ENCODE measurements around the gene ZNF765. TPM values are rescaled to one million over a fixed set of nuclear protein-coding genes. Genes with fewer than 3 reads are reported as not detected.
A peak's percentile ranks its signal among the peaks of the same experiment; 100 is the strongest.

The ZNF765 gene
- polyA plus RNA-seq, 1 donor from 2014 or later, result 8.7 TPM

DNA sequence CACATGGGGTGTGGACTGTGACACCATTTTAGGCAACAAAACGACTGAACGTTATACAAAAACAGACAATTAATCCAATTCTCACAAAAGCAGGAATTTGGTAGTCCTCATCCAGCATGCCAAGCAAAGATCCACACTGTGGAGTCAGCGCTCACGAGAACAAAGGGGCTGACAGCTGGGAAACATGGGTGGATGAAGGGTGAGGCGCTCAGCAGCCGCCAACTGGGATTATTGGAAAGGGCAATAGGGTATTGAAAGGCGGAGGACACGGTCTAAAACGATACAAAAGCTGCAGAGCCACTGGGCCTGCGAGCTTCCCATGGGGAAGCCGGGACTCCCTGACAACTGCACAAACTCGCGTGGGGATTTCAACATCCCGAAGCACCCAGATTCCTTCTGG lies 67.9 kb downstream of the ZNF765 start:
- Histone ChIP-seq H3K4me3 (ENCODE audit: low read length) (no peak overlapping the region), H3K36me3 (ENCODE audit: insufficient read depth, low read length) (no peaks in the 10 kb centered on the region), H3K79me2 (replicated peaks; ENCODE audit: insufficient read depth, low read length) (no peaks in the 10 kb centered on the region), H3K27ac (ENCODE audit: low read length) (no peak overlapping the region), H3K9me2 (ENCODE audit: insufficient read depth, low read length) (no peaks in the 10 kb centered on the region), H3K27me3 (ENCODE audit: insufficient read depth, low read depth, low read length) (no peaks in the 10 kb centered on the region), H3K9me3 (ENCODE audit: low read length) (peaks cover 3% of the 10 kb centered on the region), H3K9ac (ENCODE audit: low read length) (no peak overlapping the region), H4K20me1 (ENCODE audit: insufficient read depth) (no peaks in the 10 kb centered on the region), H2AFZ (ENCODE audit: low read depth, low read length) (no peak overlapping the region), H3F3A (ENCODE audit: insufficient read depth, low read length, poor library complexity, severe bottlenecking) (no peaks in the 10 kb centered on the region), H3K4me2 (ENCODE audit: low read length) (no peak overlapping the region)
- TF ChIP-seq SMC3 (conservative IDR thresholded peaks at IDR 0.05; ENCODE audit: poor library complexity), result no peak
- no peak for TF ChIP-seq MXI1 (conservative IDR thresholded peaks at IDR 0.05; ENCODE audit: poor library complexity, severe bottlenecking)
- no peak for TF ChIP-seq EP300 (conservative IDR thresholded peaks at IDR 0.05; ENCODE audit: poor library complexity, severe bottlenecking)
- TF ChIP-seq, protein P1, sequence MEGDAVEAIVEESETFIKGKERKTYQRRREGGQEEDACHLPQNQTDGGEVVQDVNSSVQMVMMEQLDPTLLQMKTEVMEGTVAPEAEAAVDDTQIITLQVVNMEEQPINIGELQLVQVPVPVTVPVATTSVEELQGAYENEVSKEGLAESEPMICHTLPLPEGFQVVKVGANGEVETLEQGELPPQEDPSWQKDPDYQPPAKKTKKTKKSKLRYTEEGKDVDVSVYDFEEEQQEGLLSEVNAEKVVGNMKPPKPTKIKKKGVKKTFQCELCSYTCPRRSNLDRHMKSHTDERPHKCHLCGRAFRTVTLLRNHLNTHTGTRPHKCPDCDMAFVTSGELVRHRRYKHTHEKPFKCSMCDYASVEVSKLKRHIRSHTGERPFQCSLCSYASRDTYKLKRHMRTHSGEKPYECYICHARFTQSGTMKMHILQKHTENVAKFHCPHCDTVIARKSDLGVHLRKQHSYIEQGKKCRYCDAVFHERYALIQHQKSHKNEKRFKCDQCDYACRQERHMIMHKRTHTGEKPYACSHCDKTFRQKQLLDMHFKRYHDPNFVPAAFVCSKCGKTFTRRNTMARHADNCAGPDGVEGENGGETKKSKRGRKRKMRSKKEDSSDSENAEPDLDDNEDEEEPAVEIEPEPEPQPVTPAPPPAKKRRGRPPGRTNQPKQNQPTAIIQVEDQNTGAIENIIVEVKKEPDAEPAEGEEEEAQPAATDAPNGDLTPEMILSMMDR (IDR thresholded peaks at IDR 0.05; ENCODE audit: poor library complexity, severe bottlenecking), result no peak

DNA sequence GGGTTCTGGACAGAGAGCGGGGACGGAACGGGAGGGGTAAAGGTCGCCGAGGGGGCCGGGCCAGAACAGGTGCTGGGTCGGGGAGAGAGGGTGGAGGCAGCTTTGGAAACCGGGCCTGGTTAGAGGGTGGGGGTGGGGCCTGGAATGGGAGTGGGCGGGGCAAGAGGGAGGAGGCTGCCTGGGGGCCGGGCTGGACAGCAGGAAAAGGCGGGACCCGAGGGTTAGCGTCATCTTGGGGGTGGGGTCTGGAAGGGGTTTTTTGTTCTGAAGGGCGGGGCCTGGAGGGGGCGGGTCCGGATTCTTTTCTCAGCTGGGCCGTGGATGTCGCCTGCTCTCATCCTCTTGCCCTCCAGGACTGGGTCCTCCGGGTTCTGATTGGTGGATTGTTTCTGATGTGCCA lies 68.3 kb downstream of the ZNF765 start:
- Histone ChIP-seq H3K79me2 (replicated peaks; ENCODE audit: insufficient read depth, low read length) (no peaks in the 10 kb centered on the region), H3K27ac (ENCODE audit: low read length) (no peak overlapping the region), H3K9ac (ENCODE audit: low read length) (no peak overlapping the region), H3F3A (ENCODE audit: insufficient read depth, low read length, poor library complexity, severe bottlenecking) (no peaks in the 10 kb centered on the region), H3K36me3 (ENCODE audit: insufficient read depth, low read length) (no peaks in the 10 kb centered on the region), H4K20me1 (ENCODE audit: insufficient read depth) (no peaks in the 10 kb centered on the region), H3K27me3 (ENCODE audit: insufficient read depth, low read depth, low read length) (no peaks in the 10 kb centered on the region), H3K4me2 (ENCODE audit: low read length) (no peak overlapping the region), H3K9me2 (ENCODE audit: insufficient read depth, low read length) (no peaks in the 10 kb centered on the region), H3K4me3 (ENCODE audit: low read length) (no peak overlapping the region), H2AFZ (ENCODE audit: low read depth, low read length) (no peak overlapping the region), H3K9me3 (ENCODE audit: low read length) (no peaks in the 10 kb centered on the region)
- TF ChIP-seq RAD21 (conservative IDR thresholded peaks at IDR 0.05), result no peak

- peak overlapping the region; percentile 55 for H3K4me2 ChIP-seq (ENCODE audit: low read length)
- no peaks in the 10 kb centered on the region for H3F3A ChIP-seq (ENCODE audit: insufficient read depth, low read length, poor library complexity, severe bottlenecking)
- peak overlapping the region; percentile 75 for H3K9ac ChIP-seq (ENCODE audit: low read length)
- H3K79me2 ChIP-seq (replicated peaks; ENCODE audit: insufficient read depth, low read length), result no peaks in the 10 kb centered on the region
- no peaks in the 10 kb centered on the region for H3K9me3 ChIP-seq (ENCODE audit: low read length)
- no peaks in the 10 kb centered on the region for H4K20me1 ChIP-seq (ENCODE audit: insufficient read depth)
- H2AFZ ChIP-seq (ENCODE audit: low read depth, low read length), result peak overlapping the region; percentile 71
- no peaks in the 10 kb centered on the region for H3K27me3 ChIP-seq (ENCODE audit: insufficient read depth, low read depth, low read length)
- no peaks in the 10 kb centered on the region for H3K36me3 ChIP-seq (ENCODE audit: insufficient read depth, low read length)
- TF ChIP-seq EP300 (conservative IDR thresholded peaks at IDR 0.05; ENCODE audit: poor library complexity, severe bottlenecking), result no peak
- no peak for TF ChIP-seq REST (IDR thresholded peaks at IDR 0.05; ENCODE audit: borderline replicate concordance)
- TF ChIP-seq, protein P1 (IDR thresholded peaks at IDR 0.05; ENCODE audit: poor library complexity, severe bottlenecking), result peak; percentile 29
- H3K9me2 ChIP-seq (ENCODE audit: insufficient read depth, low read length), result no peaks in the 10 kb centered on the region
- no peak overlapping the region for H3K27ac ChIP-seq (ENCODE audit: low read length)
- H3K4me3 ChIP-seq (ENCODE audit: low read length), result peak overlapping the region; percentile 79
Observed at GRCh38 chr19:53466726-53467484, 72.0 kb downstream of the ZNF765 start.

All from neural cell (in vitro differentiated cells).